Measurements from ENCODE around the gene TFR2. TPM values are rescaled to one million over a fixed set of nuclear protein-coding genes. Genes with fewer than 3 reads are reported as not detected.

Gene TFR2
- total and polyA plus RNA-seq, 9 of the 15 experiments (the other 6 are each of a cell fraction or from before 2014, with no cell fraction given) = 3.8 to 123 (median 51.1) TPM

DNA sequence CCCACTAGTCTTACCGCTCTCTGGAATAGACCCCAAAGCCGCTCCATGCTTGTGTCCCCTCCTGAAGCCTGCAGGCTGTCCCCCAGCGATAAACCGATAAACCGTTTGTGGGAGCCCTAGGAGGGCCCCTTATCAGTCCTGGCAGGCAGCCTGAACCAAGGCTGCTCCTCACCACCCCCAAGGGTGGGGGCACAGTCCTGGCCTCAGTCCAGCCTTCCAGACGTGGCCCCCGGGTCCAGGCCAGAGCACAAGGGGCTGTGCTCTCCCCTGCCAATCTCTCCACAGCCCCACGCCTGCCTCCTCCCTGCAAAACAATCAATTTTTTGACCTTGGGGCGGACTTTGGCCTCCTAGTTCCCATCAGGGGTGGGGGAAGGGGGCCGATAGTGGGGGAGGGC is at the start of gene TFR2 (continued):
- peak; percentile 46 for TF ChIP-seq ZBTB17 (CRISPR knock-in tag; IDR thresholded peaks at IDR 0.05)
- TF ChIP-seq CBX8 (IDR thresholded peaks at IDR 0.05; ENCODE audit: borderline replicate concordance, extremely low read depth, low read depth, low read length, poor library complexity, severe bottlenecking) = no peak
- TF ChIP-seq CREB1 (IDR thresholded peaks at IDR 0.05) = peak; percentile 54; the same call in 1 of the 2 replicates
- no peak for TF ChIP-seq CREB1 (CRISPR knock-in tag; IDR thresholded peaks at IDR 0.05)
- peak; percentile 57; the same call in 1 of the 2 replicates for TF ChIP-seq KLF13 (tag; IDR thresholded peaks at IDR 0.05; ENCODE audit: borderline replicate concordance, low read depth)

DNA sequence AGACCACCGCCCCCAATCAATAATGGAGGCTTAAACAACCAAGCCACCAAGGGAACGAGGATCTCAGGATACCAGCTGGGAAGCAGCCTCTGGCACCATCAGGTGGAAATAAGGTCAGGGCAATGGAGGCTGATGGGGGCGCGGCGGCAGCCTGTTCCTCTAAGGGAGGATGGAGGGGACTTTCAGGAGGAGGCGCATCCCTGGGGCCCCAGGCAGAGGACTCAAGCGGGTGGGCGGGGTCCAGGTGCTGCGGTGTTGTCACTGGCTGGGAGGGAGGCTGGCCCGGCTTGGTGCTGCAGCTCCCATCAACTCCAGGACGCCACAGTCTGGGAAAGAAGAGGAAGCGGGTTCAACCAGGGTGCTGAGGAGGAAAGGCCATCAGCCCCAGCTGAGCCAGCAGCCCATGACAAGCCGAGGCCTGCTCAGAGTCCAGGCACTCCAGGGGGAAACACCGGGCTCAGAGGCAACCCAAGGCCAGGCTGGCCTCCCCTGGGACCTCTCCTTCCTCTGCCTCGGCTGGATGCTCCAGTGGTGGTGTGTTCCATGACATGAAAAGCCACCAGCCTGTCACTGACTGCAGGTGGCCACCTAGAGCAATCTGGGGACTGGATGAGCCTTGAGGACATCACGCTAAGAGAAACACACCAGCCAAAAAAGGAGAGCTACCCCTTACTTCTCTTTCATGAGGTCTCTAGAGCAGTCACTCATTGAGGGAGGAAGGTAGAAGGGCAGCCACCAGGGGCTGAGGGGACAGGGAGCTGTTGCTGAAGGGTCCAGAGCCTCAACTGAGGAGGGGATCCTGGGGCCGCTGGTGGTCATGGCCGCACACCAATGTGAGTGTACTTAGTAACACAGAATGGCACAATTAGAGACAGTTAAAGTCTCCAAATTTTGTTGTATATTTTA is 48.1 kb upstream of the TFR2 start:
- no peak for FAIRE-seq
- BruUV-seq (replicated peaks) = no TSS peak
- no peaks in the 10 kb centered on the region for H3K9me3 ChIP-seq (replicated peaks; ENCODE audit: control insufficient read depth, insufficient read depth, low read depth, low read length)
- H3K36me3 ChIP-seq (ENCODE audit: control insufficient read depth, insufficient read depth, low read length) = peaks cover 66% of the 10 kb centered on the region; the same call in 2 of the 3 replicates
- peaks cover 17 to 65% of the 10 kb centered on the region in 2 experiments for H3K4me1 ChIP-seq (replicated peaks in 1 of 2; ENCODE audit: control insufficient read depth in 2 of 2, insufficient read depth in 2 of 2, low read length in 2 of 2)
- H3K27ac ChIP-seq (ENCODE audit: extremely low read depth, low read depth, low read length) = no peak overlapping the region
- no peak overlapping the region for H2AFZ ChIP-seq (ENCODE audit: low read depth, low read length)
- ChIA-PET POLR2A (interaction anchor here (0.6 to 1.6 kb wide), 8 partner anchors 9 to 216 kb away, joined by 3 to 6 read pairs (median 4); no protein-coding TSS in a partner anchor), CTCF (ENCODE audit: low intra/inter-chr PET ratio) (interaction anchor here (0.7 to 1.4 kb wide), 2 partner anchors 126 to 212 kb away, joined by 3 to 5 read pairs; no protein-coding TSS in a partner anchor)
- 91% methylated on average over 18 of the region's 18 CpGs for WGBS (ENCODE audit: insufficient coverage, low coverage, missing lambda C conversion rate)
- peak overlapping the region in 1 of 2 experiments; percentile 80; a peak in 2 of 4 replicates for H3K9ac ChIP-seq (ENCODE audit: insufficient read depth in 1 of 2, low read depth in 2 of 2, low read length in 2 of 2)
- no peaks in the 10 kb centered on the region for H3K9me1 ChIP-seq (ENCODE audit: control insufficient read depth, insufficient read depth, low read length)
- H3K4me3 ChIP-seq = no peak overlapping the region
- in situ Hi-C loops (cut with MboI) = no loop called here
- no peaks in the 10 kb centered on the region for H3K27me3 ChIP-seq (ENCODE audit: control insufficient read depth in 2 of 2, insufficient read depth in 2 of 2, low read length in 2 of 2)
- TF ChIP-seq, protein P1, sequence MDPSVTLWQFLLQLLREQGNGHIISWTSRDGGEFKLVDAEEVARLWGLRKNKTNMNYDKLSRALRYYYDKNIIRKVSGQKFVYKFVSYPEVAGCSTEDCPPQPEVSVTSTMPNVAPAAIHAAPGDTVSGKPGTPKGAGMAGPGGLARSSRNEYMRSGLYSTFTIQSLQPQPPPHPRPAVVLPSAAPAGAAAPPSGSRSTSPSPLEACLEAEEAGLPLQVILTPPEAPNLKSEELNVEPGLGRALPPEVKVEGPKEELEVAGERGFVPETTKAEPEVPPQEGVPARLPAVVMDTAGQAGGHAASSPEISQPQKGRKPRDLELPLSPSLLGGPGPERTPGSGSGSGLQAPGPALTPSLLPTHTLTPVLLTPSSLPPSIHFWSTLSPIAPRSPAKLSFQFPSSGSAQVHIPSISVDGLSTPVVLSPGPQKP (CRISPR knock-in tag; IDR thresholded peaks at IDR 0.05) = no peak
- TF ChIP-seq, protein P2, sequence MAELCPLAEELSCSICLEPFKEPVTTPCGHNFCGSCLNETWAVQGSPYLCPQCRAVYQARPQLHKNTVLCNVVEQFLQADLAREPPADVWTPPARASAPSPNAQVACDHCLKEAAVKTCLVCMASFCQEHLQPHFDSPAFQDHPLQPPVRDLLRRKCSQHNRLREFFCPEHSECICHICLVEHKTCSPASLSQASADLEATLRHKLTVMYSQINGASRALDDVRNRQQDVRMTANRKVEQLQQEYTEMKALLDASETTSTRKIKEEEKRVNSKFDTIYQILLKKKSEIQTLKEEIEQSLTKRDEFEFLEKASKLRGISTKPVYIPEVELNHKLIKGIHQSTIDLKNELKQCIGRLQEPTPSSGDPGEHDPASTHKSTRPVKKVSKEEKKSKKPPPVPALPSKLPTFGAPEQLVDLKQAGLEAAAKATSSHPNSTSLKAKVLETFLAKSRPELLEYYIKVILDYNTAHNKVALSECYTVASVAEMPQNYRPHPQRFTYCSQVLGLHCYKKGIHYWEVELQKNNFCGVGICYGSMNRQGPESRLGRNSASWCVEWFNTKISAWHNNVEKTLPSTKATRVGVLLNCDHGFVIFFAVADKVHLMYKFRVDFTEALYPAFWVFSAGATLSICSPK (IDR thresholded peaks at IDR 0.05; ENCODE audit: borderline replicate concordance) = no peak
- TF ChIP-seq, protein P3, sequence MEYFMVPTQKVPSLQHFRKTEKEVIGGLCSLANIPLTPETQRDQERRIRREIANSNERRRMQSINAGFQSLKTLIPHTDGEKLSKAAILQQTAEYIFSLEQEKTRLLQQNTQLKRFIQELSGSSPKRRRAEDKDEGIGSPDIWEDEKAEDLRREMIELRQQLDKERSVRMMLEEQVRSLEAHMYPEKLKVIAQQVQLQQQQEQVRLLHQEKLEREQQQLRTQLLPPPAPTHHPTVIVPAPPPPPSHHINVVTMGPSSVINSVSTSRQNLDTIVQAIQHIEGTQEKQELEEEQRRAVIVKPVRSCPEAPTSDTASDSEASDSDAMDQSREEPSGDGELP (CRISPR knock-in tag; IDR thresholded peaks at IDR 0.05; ENCODE audit: borderline replicate concordance) = peak; percentile 18; the same call in 1 of the 2 replicates
- TF ChIP-seq POLR2A (conservative IDR thresholded peaks at IDR 0.05) = no peak; the same call in 1 of the 2 replicates
- peak; percentile 44; the same call in 1 of the 2 replicates for TF ChIP-seq POLR2G (IDR thresholded peaks at IDR 0.05; ENCODE audit: low read depth, low read length)
- no peak for TF ChIP-seq ELF2 (CRISPR knock-in tag; IDR thresholded peaks at IDR 0.05)
- no peak for TF ChIP-seq HNRNPL (IDR thresholded peaks at IDR 0.05; ENCODE audit: low read depth, low read length)
- no peak for TF ChIP-seq LCOR (CRISPR knock-in tag; IDR thresholded peaks at IDR 0.05)
- TF ChIP-seq RBFOX2 (IDR thresholded peaks at IDR 0.05; ENCODE audit: low read depth, low read length) = peak; percentile 51
- no peak for TF ChIP-seq ERF (CRISPR knock-in tag; IDR thresholded peaks at IDR 0.05)
- TF ChIP-seq SMAD4 (CRISPR knock-in tag; conservative IDR thresholded peaks at IDR 0.05) = no peak
- peak in 2 of 4 experiments; percentile 11 to 14 for DNase-seq (ENCODE audit: extremely low read depth in 1 of 4, low spot score in 3 of 4)
- H3K4me2 ChIP-seq (ENCODE audit: insufficient read depth, low read length) = no peak overlapping the region
- H4K20me1 ChIP-seq (replicated peaks; ENCODE audit: control insufficient read depth, insufficient read depth, low read length) = peaks cover 24% of the 10 kb centered on the region
- ATAC-seq = no peak
- intact Hi-C loops (cut with micrococcal nuclease) = loop anchor here (2.0 to 5.0 kb wide), 4 partner anchors 47 to 163 kb away; partner anchors contain the start of genes MOSPD3, SLC12A9 and TFR2
- H3K79me2 ChIP-seq (ENCODE audit: control insufficient read depth, insufficient read depth, low read length) = peaks cover 57% of the 10 kb centered on the region

All from K562 (cell line).